Duodenal mucosa (tissue), 2 donors: Measurements from ENCODE around the gene CIDEA.
"Not testable (repeated sequence)": the region's sequence is repeated elsewhere in the genome, so short reads cannot be mapped to it uniquely, and the experiment has no call there.

Experiments
- H3K27ac ChIP-seq: one replicate; pipeline ENCODE4 v1.7.0; 2013; ENCODE audit warnings: low read depth, low read length
- H3K27me3 ChIP-seq, 2 donors: one replicate each; pipeline ENCODE4 v1.7.0; 2013; ENCODE audit warnings: low read length in 2 of 2, control low read depth in 1 of 2; ENCODE audit not compliant: insufficient read depth in 2 of 2, control insufficient read depth in 1 of 2
- H3K36me3 ChIP-seq, 2 donors: one replicate each; pipeline ENCODE4 v1.7.0; 2013; ENCODE audit warnings: low read length in 2 of 2, control low read depth in 1 of 2; ENCODE audit not compliant: insufficient read depth in 2 of 2, control insufficient read depth in 1 of 2
- H3K4me1 ChIP-seq, 2 donors: one replicate each; pipeline ENCODE4 v1.7.0; 2013; ENCODE audit warnings: low read length in 2 of 2, control low read depth in 1 of 2; ENCODE audit not compliant: insufficient read depth in 2 of 2, control insufficient read depth in 1 of 2
- H3K4me3 ChIP-seq, 2 donors: one replicate each; pipeline ENCODE4 v1.7.0; 2013; ENCODE audit warnings: low read length in 2 of 2, low read depth in 1 of 2
- H3K9ac ChIP-seq, 2 donors: one replicate each; pipeline ENCODE4 v1.7.0; 2013; ENCODE audit warnings: low read length in 2 of 2, low read depth in 1 of 2
- H3K9me3 ChIP-seq, 2 donors: one replicate each; pipeline ENCODE4 v1.7.0; 2013; ENCODE audit warnings: low read length in 2 of 2, control low read depth in 1 of 2; ENCODE audit not compliant: control insufficient read depth in 1 of 2

CIDEA gene

GRCh38 chr18:12254136-12254819, at the start of gene CIDEA:
TSS of gene CIDEA (plus strand) at chr18:12254361. CDS start at chr18:12254384, 23 bp downstream.
- peaks cover 23 to 37% of the 10 kb centered on the region in 2 donors for H3K27me3 ChIP-seq
- H3K36me3 ChIP-seq = no peaks in the 10 kb centered on the region
- no peaks in the 10 kb centered on the region for H3K4me1 ChIP-seq
- no peaks in the 10 kb centered on the region for H3K9me3 ChIP-seq
- no peak within 1 kb of the TSS for H3K27ac ChIP-seq
- H3K4me3 ChIP-seq = no peak within 1 kb of the TSS
- H3K9ac ChIP-seq = no peak within 1 kb of the TSS

GRCh38 chr18:12208296-12209153, 45.6 kb upstream of the CIDEA start:
- H3K36me3 ChIP-seq, H3K4me1 ChIP-seq, H3K4me3 ChIP-seq, H3K9me3 ChIP-seq, H3K9ac ChIP-seq, H3K27me3 ChIP-seq, H3K27ac ChIP-seq: not testable (repeated sequence)

DNA sequence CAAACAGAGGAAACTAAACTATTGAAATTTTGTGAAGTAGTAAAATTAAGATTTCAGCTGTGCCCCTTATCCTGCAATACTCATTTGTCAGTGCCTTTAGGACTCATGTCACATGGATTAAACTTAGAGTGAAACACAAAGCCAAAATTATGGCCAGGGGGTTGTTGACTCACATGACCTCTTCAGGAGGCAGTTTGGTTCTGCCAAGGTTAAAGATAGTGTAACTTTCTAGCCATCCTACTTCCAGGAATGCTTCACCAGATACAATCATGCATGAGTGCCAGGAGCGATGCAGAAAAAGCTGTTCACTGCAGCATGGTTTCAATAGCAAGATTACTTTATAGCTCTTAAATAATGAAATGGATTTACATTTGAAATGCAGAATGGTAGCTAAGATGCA, 41.9 kb upstream of the CIDEA start:
- not testable (repeated sequence) for H3K4me3 ChIP-seq, H3K27ac ChIP-seq

GRCh38 chr18:12214296-12215005, 39.7 kb upstream of the CIDEA start:
- not testable (repeated sequence) for H3K9me3 ChIP-seq, H3K27me3 ChIP-seq, H3K27ac ChIP-seq, H3K4me1 ChIP-seq, H3K9ac ChIP-seq, H3K4me3 ChIP-seq, H3K36me3 ChIP-seq

More for the DNA sequence above, 41.9 kb upstream of the CIDEA start:
- not testable (repeated sequence) for H3K4me1 ChIP-seq, H3K36me3 ChIP-seq, H3K27me3 ChIP-seq, H3K9me3 ChIP-seq, H3K9ac ChIP-seq

GRCh38 chr18:12216471-12216870, 37.7 kb upstream of the CIDEA start:
- H3K27me3 ChIP-seq, H3K4me1 ChIP-seq, H3K9me3 ChIP-seq, H3K9ac ChIP-seq, H3K4me3 ChIP-seq, H3K36me3 ChIP-seq, H3K27ac ChIP-seq: not testable (repeated sequence)

DNA sequence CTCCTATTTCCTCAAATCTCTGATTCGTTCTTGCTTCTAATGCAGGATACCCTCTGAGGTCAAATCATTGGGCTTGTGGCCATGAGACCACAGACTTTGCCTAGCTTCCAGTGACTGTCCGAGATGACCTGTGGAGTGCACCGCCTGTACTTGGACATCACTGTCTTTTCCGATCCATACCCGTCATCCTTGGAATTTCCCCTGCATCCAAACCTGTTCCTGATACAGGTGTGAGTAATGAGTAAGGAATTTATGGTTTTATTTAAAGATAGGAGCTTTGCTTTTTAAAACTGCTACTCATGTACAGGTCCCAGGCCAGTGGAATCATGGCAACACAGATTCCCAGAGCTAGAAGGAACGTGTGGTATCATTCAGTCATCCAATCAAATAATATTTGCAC, 35.6 kb upstream of the CIDEA start:
- not testable (repeated sequence) for H3K27me3 ChIP-seq, H3K4me3 ChIP-seq, H3K9ac ChIP-seq, H3K36me3 ChIP-seq, H3K9me3 ChIP-seq, H3K27ac ChIP-seq, H3K4me1 ChIP-seq

DNA sequence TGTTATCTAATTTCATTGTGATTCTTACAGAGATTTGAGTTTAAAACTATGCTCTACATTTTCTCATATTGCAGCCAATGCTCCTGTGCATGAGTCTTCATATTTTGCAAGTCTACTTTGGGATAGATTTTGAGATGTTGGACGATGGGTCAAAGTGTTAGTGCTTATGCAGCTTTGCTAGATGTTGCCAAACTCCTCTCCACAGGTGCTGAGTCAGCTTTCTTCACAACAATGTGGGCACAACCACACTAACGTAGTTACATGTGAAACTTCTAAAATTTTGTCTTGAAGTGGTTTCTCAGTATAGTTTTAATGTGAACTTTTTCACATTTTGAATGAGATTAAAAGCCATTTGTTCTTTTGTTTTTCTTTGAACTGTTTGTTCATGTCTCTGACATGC, 32.1 kb upstream of the CIDEA start:
- not testable (repeated sequence) for H3K27me3 ChIP-seq, H3K9ac ChIP-seq, H3K9me3 ChIP-seq, H3K4me3 ChIP-seq, H3K36me3 ChIP-seq, H3K4me1 ChIP-seq, H3K27ac ChIP-seq

GRCh38 chr18:12223326-12223725, 30.8 kb upstream of the CIDEA start:
- H3K4me3 ChIP-seq, H3K9ac ChIP-seq, H3K4me1 ChIP-seq, H3K27me3 ChIP-seq, H3K9me3 ChIP-seq, H3K27ac ChIP-seq, H3K36me3 ChIP-seq: not testable (repeated sequence)

GRCh38 chr18:12226807-12227206, 27.4 kb upstream of the CIDEA start:
- H3K9ac ChIP-seq, H3K36me3 ChIP-seq, H3K4me3 ChIP-seq, H3K27ac ChIP-seq, H3K9me3 ChIP-seq, H3K4me1 ChIP-seq, H3K27me3 ChIP-seq: not testable (repeated sequence)

- not testable (repeated sequence) for H3K27me3 ChIP-seq, H3K9me3 ChIP-seq, H3K4me1 ChIP-seq, H3K9ac ChIP-seq, H3K36me3 ChIP-seq, H3K4me3 ChIP-seq, H3K27ac ChIP-seq
These were observed 26.6 kb upstream of the CIDEA start for GRCh38 chr18:12227399-12228186.
